ENCODE measurements around the gene CLCN7. TPM values are rescaled to one million over a fixed set of nuclear protein-coding genes. Genes with fewer than 3 reads are reported as not detected.

The CLCN7 gene
- total and polyA plus RNA-seq, 2 of the 13 experiments (the other 11 are each of a cell fraction or from before 2014, with no cell fraction given) = 24.6 to 25.1 TPM

DNA sequence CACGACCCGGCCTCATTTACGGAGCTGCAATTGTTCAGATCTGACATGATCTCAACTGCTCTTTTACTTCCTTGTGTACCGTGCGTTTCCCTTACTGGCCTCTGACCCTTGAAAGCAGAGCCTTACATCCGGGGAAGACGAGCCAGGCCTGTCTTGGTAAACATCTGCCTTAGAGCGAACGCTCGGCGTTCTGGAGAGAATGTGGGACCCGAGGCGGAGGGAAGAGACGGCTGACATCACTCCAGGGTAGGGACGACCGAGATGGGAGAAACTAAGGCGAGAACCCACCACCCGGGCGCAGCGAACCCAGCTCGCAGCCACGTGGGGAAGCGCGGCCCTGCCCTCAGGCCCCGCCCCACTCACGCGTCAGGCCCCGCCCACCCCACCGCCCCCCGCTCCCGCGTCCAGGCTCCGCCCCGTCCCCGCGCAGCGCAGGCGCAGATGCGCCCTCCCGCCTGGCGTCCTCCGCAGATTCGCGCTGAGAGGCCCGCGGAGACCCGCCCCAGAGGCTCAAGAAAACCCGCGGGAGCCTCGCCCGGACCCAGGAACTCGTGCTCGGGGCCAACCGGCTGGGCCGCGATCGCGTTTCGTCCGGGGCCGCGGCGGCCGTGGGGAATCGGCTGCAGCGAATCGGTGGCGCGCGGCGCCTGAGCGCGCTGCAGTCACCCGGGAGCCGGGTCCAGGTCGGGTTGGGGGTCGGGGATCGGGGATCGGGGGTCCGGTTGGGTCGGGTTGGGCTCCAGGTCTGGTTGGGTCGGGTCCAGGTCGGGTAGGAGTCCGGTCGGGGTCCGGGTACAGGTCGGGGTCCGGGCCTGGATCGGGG, 18.3 kb upstream of the CLCN7 start, which contains the start of gene TELO2 (continued):
- TF ChIP-seq, protein P1, sequence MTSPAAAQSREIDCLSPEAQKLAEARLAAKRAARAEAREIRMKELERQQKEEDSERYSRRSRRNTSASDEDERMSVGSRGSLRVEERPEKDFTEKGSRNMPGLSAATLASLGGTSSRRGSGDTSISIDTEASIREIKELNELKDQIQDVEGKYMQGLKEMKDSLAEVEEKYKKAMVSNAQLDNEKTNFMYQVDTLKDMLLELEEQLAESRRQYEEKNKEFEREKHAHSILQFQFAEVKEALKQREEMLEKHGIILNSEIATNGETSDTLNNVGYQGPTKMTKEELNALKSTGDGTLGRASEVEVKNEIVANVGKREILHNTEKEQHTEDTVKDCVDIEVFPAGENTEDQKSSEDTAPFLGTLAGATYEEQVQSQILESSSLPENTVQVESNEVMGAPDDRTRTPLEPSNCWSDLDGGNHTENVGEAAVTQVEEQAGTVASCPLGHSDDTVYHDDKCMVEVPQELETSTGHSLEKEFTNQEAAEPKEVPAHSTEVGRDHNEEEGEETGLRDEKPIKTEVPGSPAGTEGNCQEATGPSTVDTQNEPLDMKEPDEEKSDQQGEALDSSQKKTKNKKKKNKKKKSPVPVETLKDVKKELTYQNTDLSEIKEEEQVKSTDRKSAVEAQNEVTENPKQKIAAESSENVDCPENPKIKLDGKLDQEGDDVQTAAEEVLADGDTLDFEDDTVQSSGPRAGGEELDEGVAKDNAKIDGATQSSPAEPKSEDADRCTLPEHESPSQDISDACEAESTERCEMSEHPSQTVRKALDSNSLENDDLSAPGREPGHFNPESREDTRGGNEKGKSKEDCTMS (CRISPR knock-in tag; conservative IDR thresholded peaks at IDR 0.05) = no peak
- TF ChIP-seq ZNF235 (CRISPR knock-in tag; IDR thresholded peaks at IDR 0.05; ENCODE audit: borderline replicate concordance) (no peak), ZSCAN20 (CRISPR knock-in tag; IDR thresholded peaks at IDR 0.05; ENCODE audit: borderline replicate concordance) (no peak), PCBP2 (optimal IDR thresholded peaks at IDR 0.05; ENCODE audit: low read depth, low read length, poor library complexity, severe bottlenecking) (no peak), ZNF558 (CRISPR knock-in tag; IDR thresholded peaks at IDR 0.05; ENCODE audit: borderline replicate concordance) (no peak; the same call in 1 of the 2 replicates), SRY (CRISPR knock-in tag; IDR thresholded peaks at IDR 0.05) (no peak), FOXK1 (CRISPR knock-in tag; IDR thresholded peaks at IDR 0.05; ENCODE audit: borderline replicate concordance, low read depth) (0 out of 2 replicates have a peak, but pooled peaks have one; percentile 57), KLF15 (CRISPR knock-in tag; IDR thresholded peaks at IDR 0.05; ENCODE audit: borderline replicate concordance) (no peak), ZNF567 (CRISPR knock-in tag; IDR thresholded peaks at IDR 0.05; ENCODE audit: borderline replicate concordance) (no peak), ZNF772 (CRISPR knock-in tag; IDR thresholded peaks at IDR 0.05) (no peak), AGO1 (IDR thresholded peaks at IDR 0.05; ENCODE audit: low read depth, low read length, poor library complexity, severe bottlenecking) (no peak), HOXD1 (CRISPR knock-in tag; IDR thresholded peaks at IDR 0.05) (no peak), ZNF841 (CRISPR knock-in tag; IDR thresholded peaks at IDR 0.05; ENCODE audit: borderline replicate concordance) (no peak), ZNF446 (CRISPR knock-in tag; IDR thresholded peaks at IDR 0.05) (no peak), RBM39 (IDR thresholded peaks at IDR 0.05; ENCODE audit: low read depth, low read length, poor library complexity, severe bottlenecking) (peak; percentile 72), ZNF224 (CRISPR knock-in tag; IDR thresholded peaks at IDR 0.05) (no peak), HOXA7 (CRISPR knock-in tag; IDR thresholded peaks at IDR 0.05) (no peak)
- TF ChIP-seq, protein P2, sequence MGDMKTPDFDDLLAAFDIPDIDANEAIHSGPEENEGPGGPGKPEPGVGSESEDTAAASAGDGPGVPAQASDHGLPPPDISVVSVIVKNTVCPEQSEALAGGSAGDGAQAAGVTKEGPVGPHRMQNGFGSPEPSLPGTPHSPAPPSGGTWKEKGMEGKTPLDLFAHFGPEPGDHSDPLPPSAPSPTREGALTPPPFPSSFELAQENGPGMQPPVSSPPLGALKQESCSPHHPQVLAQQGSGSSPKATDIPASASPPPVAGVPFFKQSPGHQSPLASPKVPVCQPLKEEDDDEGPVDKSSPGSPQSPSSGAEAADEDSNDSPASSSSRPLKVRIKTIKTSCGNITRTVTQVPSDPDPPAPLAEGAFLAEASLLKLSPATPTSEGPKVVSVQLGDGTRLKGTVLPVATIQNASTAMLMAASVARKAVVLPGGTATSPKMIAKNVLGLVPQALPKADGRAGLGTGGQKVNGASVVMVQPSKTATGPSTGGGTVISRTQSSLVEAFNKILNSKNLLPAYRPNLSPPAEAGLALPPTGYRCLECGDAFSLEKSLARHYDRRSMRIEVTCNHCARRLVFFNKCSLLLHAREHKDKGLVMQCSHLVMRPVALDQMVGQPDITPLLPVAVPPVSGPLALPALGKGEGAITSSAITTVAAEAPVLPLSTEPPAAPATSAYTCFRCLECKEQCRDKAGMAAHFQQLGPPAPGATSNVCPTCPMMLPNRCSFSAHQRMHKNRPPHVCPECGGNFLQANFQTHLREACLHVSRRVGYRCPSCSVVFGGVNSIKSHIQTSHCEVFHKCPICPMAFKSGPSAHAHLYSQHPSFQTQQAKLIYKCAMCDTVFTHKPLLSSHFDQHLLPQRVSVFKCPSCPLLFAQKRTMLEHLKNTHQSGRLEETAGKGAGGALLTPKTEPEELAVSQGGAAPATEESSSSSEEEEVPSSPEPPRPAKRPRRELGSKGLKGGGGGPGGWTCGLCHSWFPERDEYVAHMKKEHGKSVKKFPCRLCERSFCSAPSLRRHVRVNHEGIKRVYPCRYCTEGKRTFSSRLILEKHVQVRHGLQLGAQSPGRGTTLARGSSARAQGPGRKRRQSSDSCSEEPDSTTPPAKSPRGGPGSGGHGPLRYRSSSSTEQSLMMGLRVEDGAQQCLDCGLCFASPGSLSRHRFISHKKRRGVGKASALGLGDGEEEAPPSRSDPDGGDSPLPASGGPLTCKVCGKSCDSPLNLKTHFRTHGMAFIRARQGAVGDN (CRISPR knock-in tag; IDR thresholded peaks at IDR 0.05) = peak; percentile 93
- TF ChIP-seq, protein P3, sequence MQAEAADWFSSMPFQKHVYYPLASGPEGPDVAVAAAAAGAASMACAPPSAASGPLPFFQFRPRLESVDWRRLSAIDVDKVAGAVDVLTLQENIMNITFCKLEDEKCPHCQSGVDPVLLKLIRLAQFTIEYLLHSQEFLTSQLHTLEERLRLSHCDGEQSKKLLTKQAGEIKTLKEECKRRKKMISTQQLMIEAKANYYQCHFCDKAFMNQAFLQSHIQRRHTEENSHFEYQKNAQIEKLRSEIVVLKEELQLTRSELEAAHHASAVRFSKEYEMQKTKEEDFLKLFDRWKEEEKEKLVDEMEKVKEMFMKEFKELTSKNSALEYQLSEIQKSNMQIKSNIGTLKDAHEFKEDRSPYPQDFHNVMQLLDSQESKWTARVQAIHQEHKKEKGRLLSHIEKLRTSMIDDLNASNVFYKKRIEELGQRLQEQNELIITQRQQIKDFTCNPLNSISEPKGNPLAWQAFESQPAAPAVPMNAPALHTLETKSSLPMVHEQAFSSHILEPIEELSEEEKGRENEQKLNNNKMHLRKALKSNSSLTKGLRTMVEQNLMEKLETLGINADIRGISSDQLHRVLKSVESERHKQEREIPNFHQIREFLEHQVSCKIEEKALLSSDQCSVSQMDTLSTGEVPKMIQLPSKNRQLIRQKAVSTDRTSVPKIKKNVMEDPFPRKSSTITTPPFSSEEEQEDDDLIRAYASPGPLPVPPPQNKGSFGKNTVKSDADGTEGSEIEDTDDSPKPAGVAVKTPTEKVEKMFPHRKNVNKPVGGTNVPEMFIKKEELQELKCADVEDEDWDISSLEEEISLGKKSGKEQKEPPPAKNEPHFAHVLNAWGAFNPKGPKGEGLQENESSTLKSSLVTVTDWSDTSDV (CRISPR knock-in tag; IDR thresholded peaks at IDR 0.05) = no peak
